Stomach (tissue), 4 donors: ENCODE results near the gene AK9.

Source experiments
- CTCF ChIP-seq, 7 experiments: fragments of 450-650 bp in 4 of 7; fragments of 200-600 bp in 3 of 7; sonication (generic) in 3 of 7; IDR thresholded peaks; one replicate each; pipeline ENCODE4 v1.5.1; 2016 to 2019; ENCODE audit warnings: antibody characterized with exemption in 7 of 7, control low read depth in 2 of 7, mild to moderate bottlenecking in 1 of 7
- POLR2A ChIP-seq, 4 donors: fragments of 450-650 bp; IDR thresholded peaks; one replicate each; pipeline ENCODE4 v1.6.1; 2016; ENCODE audit warnings: antibody characterized with exemption in 4 of 4, control low read depth in 2 of 4, mild to moderate bottlenecking in 1 of 4, moderate library complexity in 1 of 4

DNA sequence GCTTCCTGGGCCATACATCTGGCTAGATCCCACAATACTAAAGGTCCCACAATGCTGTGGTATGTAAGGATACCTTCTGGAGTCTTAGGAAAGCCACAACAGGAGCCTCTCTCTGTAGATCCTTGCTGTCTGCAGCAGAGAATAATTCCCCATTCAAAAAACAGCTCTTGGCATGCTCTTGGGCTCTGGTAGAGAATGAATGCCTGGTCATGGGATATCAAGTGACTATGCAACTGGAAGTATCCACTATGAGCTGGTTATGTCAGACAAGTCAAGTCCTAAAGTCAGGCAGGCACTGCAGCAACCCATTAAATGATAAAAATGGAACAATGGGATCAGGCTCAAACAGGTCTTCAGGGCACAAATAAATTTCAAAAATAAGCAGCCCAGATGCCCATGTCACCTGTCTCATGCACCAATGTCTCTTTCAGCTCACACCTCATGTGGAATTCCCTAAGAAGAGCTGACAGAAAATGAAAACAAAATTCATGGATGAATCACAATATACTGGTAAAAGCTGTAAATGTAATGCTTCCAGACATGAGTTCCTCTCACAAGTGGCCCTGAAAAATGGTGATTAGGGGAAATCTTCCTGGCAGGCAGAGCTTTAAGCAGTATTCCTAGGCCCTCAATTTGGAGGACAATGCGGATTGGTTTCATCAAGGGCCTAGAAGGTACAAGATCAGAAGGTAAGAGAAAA is 4.3 kb downstream of the AK9 start:
- TF ChIP-seq CTCF (IDR thresholded peaks at IDR 0.05), result no peak
- TF ChIP-seq POLR2A (IDR thresholded peaks at IDR 0.05), result no peak
